GM19023 (cell line): Measurements from ENCODE around the gene NOL3.
A peak's percentile ranks its signal among the peaks of the same experiment; 100 is the strongest.

Experiments used
- ATAC-seq: cut with Tn5 transposase; IDR thresholded peaks from one replicate; pipeline ENCODE4 v1.9.1; 2021; ENCODE audit warnings: mild to moderate bottlenecking, moderate library complexity; ENCODE audit not compliant: unreplicated experiment

NOL3 gene

GRCh38 chr16:67188323-67188722 lies 18.0 kb downstream of the NOL3 start:
- ATAC-seq: no peak

GRCh38 chr16:67188798-67189197 lies 18.5 kb downstream of the NOL3 start:
- no peak for ATAC-seq

DNA sequence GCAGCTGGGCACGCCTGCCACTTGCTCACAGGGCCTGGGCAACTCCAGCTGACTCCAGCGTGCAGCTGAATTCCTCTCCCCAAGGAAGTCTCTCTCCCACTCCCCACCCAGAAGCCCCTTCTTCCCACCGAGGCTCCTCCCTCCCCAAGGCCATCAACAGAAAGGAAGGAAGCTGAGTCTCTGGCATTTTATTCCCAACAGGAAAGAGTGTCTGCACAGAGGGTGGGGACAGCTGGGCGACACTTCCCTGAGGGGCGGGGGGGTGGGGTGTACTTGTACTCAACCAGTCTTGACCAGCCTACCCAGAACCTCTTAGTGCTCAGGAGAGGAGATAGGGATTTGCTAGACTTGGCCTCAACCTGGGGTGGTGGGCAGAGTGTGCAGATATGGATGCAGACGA lies 19.7 kb downstream of the NOL3 start, which contains the start of gene EXOC3L1:
Gene EXOC3L1 (minus strand): TSS at position 96 of the 400 bp plus-strand sequence. CDS start 460 bp downstream, outside the sequence.
- ATAC-seq: no peak

DNA sequence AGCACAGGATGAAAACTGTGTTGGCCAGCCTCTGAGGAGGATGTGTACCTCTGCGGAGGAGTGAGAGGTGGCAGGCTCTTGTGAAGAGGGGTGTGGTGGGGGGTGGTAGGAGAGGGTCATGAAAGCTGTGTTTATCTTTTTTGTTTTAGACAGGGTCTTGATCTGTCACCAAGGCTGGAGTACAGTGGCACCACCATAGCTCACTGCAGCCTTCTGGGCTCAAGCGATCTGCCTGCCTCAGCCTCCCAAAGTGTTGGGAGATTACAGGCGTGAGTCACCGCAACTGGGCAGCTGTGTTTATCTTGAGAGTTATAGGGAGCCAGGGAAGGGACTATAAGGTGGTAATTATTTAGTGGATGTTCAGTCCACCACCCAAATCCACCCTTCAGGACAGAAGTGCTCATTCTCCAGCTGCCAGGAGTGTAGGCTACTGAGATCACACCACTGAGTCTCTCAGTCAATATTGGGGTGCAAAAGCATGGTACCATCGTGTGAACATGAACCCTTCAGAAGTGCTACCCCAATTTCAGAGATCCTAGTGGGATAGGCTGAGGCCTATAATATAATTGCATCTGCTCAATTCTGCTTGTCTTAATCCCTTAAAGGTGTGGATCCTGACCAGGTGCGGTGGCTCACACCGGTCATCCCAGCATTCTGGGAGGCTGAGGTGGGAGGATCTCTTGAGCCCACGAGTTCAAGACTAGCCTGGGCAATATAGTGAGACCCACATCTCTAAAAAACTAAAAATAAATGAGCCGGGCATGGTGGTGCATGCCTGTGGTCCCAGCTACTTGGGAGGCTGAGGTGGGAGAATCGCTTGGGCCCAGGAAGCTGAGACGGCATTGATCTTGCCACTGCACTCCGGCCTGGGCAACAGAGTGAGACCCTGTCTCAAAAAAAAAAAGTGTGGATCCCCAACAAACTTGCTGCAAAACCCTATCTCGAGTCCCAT lies 20.4 kb downstream of the NOL3 start:
- no peak for ATAC-seq

GRCh38 chr16:67191411-67191994 lies 21.2 kb downstream of the NOL3 start:
- no peak for ATAC-seq

DNA sequence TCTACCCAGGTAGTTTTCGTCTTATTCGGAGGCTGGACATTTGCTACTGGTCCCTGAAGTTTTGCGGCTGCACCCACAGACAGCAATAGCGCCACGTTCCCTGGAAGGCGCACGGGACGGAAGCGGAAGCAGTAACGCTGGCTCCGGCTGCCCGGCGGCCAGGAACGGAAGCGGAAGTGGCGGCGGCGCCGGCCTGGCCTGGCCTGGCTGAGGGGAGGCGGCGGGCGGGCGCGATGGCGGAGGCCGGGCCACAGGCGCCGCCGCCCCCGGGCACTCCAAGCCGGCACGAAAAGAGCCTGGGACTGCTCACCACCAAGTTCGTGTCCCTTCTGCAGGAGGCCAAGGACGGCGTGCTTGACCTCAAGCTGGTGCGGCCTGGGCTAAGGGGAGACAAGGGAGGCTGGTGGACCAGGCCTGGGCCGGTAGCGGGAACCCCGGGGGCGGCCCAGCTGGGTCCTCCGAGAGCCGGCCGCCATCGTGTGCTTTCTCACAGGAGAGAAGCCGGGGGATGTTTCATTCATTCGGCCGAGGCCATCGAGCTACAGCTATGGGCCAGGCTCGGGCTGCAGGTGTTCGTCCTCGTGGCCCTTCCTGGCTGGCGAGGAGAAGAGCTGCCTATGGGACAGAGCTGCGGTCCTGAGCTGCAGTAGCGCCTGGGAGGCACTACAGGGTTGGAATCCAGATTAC lies 21.8 kb downstream of the NOL3 start, which contains the start of gene E2F4:
Gene E2F4 (plus strand): TSS at position 161 of the 687 bp plus-strand sequence. CDS start 73 bp downstream, at position 234.
- peak; percentile 89 for ATAC-seq

GRCh38 chr16:67192781-67193361 lies 22.5 kb downstream of the NOL3 start:
- ATAC-seq: no peak

- no peak for ATAC-seq
These were observed 23.2 kb downstream of the NOL3 start for GRCh38 chr16:67193536-67193935.

DNA sequence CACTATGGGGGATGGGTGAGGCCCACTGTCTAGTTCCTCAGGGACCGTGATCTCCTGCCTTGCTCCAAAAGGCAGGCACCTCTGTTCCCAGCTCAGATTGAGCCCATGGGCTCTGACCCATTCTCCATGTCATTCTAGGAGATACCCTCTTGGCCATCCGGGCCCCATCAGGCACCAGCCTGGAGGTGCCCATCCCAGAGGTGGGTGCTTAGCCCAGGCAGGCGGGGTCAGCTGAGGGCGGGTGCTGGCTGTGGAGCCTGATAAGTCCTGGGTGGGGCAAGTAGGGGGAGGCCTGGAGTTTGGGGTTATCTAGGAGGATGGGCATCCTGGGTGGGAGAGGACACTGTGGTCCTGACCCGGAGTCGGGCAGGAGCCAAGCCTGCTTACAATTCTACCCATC lies 23.9 kb downstream of the NOL3 start:
- ATAC-seq: no peak

DNA sequence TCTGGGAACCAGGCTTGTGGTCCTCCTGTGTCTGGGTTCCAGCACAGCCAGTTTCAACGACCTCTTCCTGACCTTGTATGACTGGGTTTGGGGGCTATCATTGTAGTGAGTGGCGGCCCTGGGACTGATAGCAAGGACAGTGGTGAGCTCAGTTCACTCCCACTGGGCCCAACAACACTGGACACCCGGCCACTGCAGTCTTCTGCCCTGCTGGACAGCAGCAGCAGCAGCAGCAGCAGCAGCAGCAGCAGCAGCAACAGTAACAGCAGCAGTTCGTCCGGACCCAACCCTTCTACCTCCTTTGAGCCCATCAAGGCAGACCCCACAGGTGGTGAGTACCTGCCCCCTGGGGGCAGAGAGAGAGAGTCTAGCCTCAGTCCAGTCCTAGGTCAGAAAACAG lies 25.3 kb downstream of the NOL3 start:
- no peak for ATAC-seq

DNA sequence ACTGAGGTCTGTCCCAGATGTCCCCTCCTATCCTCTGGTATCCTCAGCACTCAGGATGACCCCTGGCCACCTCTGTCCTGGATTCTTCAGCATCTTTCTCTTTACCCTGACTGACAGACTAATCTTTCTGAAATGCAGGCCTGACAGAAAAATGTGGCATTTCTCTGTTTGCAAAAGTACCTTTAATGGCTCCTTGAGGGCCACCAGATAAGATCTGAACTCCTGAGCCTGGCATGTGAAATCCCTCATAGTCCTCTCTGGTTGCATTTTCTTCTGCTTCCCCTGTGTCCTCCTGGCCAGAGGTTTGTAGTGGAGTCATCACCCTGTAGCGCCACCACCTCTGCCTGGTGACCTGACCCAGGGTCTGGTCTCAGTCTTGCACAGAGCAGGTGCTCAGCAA lies 26.5 kb downstream of the NOL3 start:
- no peak for ATAC-seq

DNA sequence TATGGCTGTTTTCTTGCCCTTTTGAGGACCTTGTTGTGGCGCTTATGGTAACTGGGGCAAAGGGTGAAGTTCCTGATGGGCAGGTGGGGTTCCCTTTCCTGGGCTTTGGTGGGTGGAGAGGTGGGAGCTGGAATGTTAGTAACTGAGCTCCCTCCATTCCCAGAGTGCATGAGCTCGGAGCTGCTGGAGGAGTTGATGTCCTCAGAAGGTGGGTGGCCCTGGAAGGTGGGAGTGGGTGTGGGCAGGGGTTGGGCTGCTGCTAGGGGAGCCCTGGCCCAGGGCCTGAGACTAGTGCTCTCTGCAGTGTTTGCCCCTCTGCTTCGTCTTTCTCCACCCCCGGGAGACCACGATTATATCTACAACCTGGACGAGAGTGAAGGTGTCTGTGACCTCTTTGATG lies 27.4 kb downstream of the NOL3 start:
- ATAC-seq: no peak

DNA sequence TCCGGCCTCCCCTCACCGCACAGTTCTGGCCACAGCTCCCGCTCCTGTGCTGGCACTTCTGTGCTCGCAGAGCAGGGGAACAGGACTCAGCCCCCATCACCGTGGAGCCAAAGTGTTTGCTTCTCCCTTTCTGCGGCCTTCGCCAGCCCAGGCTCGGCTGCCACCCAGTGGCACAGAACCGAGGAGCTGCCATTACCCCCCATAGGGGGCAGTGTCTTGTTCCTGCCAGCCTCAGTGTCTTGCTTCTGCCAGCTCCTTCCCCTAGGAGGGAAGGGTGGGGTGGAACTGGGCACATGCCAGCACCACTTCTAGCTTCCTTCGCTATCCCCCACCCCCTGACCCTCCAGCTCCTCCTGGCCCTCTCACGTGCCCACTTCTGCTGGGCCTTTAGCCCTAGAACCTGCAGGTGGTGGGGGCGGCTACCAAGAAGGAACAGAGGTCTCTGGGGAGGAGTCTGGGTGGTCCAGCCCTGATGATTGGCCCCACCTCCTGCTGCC lies 27.9 kb downstream of the NOL3 start:
- ATAC-seq: no peak

- ATAC-seq: no peak
These were observed 28.9 kb downstream of the NOL3 start, which contains the start of gene ELMO3 for GRCh38 chr16:67199011-67199807. Gene ELMO3, plus strand, starts transcription at chr16:67199131. Its CDS starts 196 bp downstream, at chr16:67199327.

DNA sequence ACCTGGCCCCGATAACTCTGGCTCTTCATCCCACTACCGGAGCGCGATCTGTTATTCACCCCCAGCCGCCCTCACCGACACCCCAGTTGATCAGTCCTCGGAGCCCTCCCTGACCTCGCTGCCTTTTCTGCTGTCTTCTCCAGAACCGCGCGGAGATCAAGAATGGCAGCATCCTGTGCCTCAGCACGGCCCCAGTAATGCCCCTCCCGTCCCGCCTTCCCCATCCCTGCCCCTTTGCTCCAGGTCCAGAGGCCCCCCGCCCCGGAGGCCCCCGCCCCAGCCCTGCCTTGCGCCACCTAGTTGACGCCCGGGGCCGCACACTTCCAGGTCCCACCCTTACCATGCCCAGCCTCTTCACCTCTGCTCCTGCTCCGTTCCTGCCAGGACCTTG lies 29.5 kb downstream of the NOL3 start:
- no peak for ATAC-seq

DNA sequence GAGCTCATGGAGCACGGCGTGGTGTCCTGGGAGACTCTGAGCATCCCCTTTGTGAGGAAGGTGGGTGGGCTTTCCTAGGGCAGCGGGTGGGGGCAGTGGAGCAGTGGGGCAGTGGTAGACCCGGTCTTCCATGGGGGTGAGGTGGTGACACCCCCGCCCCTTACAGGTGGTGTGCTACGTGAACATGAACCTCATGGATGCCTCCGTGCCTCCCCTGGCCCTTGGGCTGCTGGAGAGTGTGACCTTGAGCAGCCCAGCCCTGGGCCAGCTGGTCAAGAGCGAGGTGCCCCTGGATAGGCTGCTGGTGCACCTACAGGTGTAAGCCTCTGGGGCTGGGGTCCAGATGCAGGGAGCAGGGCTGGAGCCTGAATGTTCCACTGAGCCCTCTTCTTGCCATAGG lies 30.2 kb downstream of the NOL3 start:
- ATAC-seq: no peak

- no peak for ATAC-seq
These were observed 31.3 kb downstream of the NOL3 start for GRCh38 chr16:67201411-67202345.

DNA sequence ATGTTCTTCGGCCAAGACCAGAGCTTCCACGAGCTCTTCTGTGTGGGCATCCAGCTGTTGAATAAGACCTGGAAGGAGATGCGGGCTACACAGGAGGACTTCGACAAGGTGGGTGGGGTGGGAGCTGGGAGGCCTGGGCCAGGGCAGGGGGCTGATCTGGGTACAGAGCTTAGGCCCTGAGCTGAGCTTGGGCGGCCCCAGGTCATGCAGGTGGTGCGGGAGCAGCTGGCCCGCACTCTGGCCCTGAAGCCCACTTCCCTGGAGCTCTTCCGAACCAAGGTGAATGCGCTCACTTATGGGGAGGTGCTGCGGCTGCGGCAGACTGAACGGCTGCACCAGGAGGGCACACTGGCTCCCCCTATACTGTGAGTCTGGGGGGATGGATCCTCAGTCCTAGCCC lies 32.1 kb downstream of the NOL3 start:
- ATAC-seq: no peak

GRCh38 chr16:67202956-67203493 lies 32.7 kb downstream of the NOL3 start:
- no peak for ATAC-seq
